Measurements from ENCODE around the gene CRMP1. TPM values are rescaled to one million over a fixed set of nuclear protein-coding genes. Genes with fewer than 3 reads are reported as not detected.

Gene CRMP1
- total and polyA plus RNA-seq, 2 of the 8 experiments (the other 6 are each of a cell fraction or from before 2014, with no cell fraction given): 120 to 131 TPM

GRCh38 chr4:5851637-5852301 is 41.1 kb downstream of the CRMP1 start:
- no peaks in the 10 kb centered on the region for H3K27me3 ChIP-seq (replicated peaks in 1 of 4; ENCODE audit: control insufficient read depth in 3 of 4, extremely low read depth in 1 of 4, insufficient read depth in 3 of 4, low read length in 3 of 4)
- no peak overlapping the region for H2BK5ac ChIP-seq (ENCODE audit: low read depth, low read length)
- H2AK5ac ChIP-seq (ENCODE audit: low read depth, low read length): no peak overlapping the region
- H3K4me2 ChIP-seq (ENCODE audit: insufficient read depth in 1 of 2, low read depth in 2 of 2, low read length in 2 of 2): no peak overlapping the region
- no peak for TF ChIP-seq BACH1 (IDR thresholded peaks at IDR 0.05; ENCODE audit: low read length)
- TF ChIP-seq JUND (IDR thresholded peaks at IDR 0.05; ENCODE audit: low read length): no peak
- TF ChIP-seq KDM1A (IDR thresholded peaks at IDR 0.05; ENCODE audit: borderline replicate concordance, low read length): no peak
- no peak for TF ChIP-seq CHD1 (IDR thresholded peaks at IDR 0.05; ENCODE audit: low read depth, low read length)
- TF ChIP-seq CREB1 (IDR thresholded peaks at IDR 0.05): no peak
- no peak overlapping the region for H4K91ac ChIP-seq (replicated peaks; ENCODE audit: insufficient read length, low read length)
- H3K9me3 ChIP-seq (ENCODE audit: insufficient read depth in 2 of 2, low read depth in 1 of 2, low read length in 1 of 2): no peaks in the 10 kb centered on the region; a peak in 1 of 4 replicates
- H2BK20ac ChIP-seq (ENCODE audit: low read length): no peak overlapping the region
- H3K4me1 ChIP-seq (replicated peaks in 1 of 4; ENCODE audit: control insufficient read depth in 3 of 4, insufficient read depth in 4 of 4, low read length in 3 of 4): no peaks in the 10 kb centered on the region
- no peak overlapping the region for H4K8ac ChIP-seq (ENCODE audit: extremely low read depth, insufficient read depth, low read length)
- H3K9ac ChIP-seq (replicated peaks in 1 of 4; ENCODE audit: extremely low read depth in 1 of 4, low read depth in 3 of 4, low read length in 3 of 4): no peak overlapping the region
- no peak overlapping the region for H2AFZ ChIP-seq (ENCODE audit: low read length)
- no peak overlapping the region for H3K14ac ChIP-seq (ENCODE audit: insufficient read length)
- H3K23ac ChIP-seq (ENCODE audit: insufficient read length): no peak overlapping the region
- no peak overlapping the region for H3K18ac ChIP-seq (ENCODE audit: extremely low read depth, low read length)
- no peak overlapping the region for H3K4me3 ChIP-seq (ENCODE audit: extremely low read depth in 1 of 4, insufficient read depth in 2 of 4, low read depth in 3 of 4, low read length in 4 of 4)
- DNase-seq (ENCODE audit: low read depth in 1 of 2, low spot score in 2 of 2): no peak
- H4K5ac ChIP-seq (ENCODE audit: insufficient read length, low read depth, low read length): no peak overlapping the region
- FAIRE-seq: no peak
- POLR2A ChIA-PET (ENCODE audit: partially characterized antibody): interaction anchor here (0.6 kb wide), 1 partner anchor 8 kb away, joined by 4 read pairs; no protein-coding TSS in a partner anchor
- no peak overlapping the region for H3K56ac ChIP-seq (replicated peaks; ENCODE audit: insufficient read length, low read depth, low read length)
- peaks cover 0 to 4% of the 10 kb centered on the region in 2 experiments; a peak in 2 of 4 replicates for H3K79me2 ChIP-seq (ENCODE audit: control insufficient read depth in 1 of 2, insufficient read depth in 2 of 2, low read length in 2 of 2)
- H3K27ac ChIP-seq (ENCODE audit: low read depth, low read length): no peak overlapping the region
- no peak overlapping the region for H2BK120ac ChIP-seq (replicated peaks; ENCODE audit: low read depth, low read length)
- H4K20me1 ChIP-seq (replicated peaks in 1 of 2; ENCODE audit: control insufficient read depth in 1 of 2, insufficient read depth in 2 of 2, low read length in 2 of 2): peaks cover 5 to 11% of the 10 kb centered on the region in 2 experiments
- no peak overlapping the region for H3K4ac ChIP-seq (replicated peaks; ENCODE audit: insufficient read length, low read depth, low read length)
- H3K36me3 ChIP-seq (ENCODE audit: control insufficient read depth in 2 of 4, insufficient read depth in 4 of 4, low read length in 3 of 4): peaks cover 11 to 60% (median 49%) of the 10 kb centered on the region in 4 experiments
- WGBS, 2 experiments (ENCODE audit: extremely low coverage in 1 of 2, insufficient coverage in 1 of 2, insufficient read length in 1 of 2, insufficient replicate concordance in 2 of 2, low coverage in 1 of 2, low lambda C conversion rate in 2 of 2, missing lambda C conversion rate in 1 of 2): 85% methylated on average over 4 of the region's 4 CpGs; no CpG with 5 or more reads in 1 of the 2 experiments
- no peaks in the 10 kb centered on the region; the same call in none of the 2 replicates for H3K79me1 ChIP-seq (ENCODE audit: low read depth, low read length)
- H2BK15ac ChIP-seq (ENCODE audit: low read length): no peak overlapping the region
- peaks cover 7% of the 10 kb centered on the region; the same call in 1 of the 2 replicates for H3K23me2 ChIP-seq (ENCODE audit: low read depth, low read length)
- H2BK12ac ChIP-seq (ENCODE audit: low read depth, low read length): no peak overlapping the region
- CTCF ChIA-PET (ENCODE audit: partially characterized antibody): interaction anchor here (0.7 to 1.8 kb wide), 5 partner anchors 12 to 479 kb away, joined by 3 to 5 read pairs (median 4); no protein-coding TSS in a partner anchor

Measured in H1 (cell line).